HEK293T (cell line): ENCODE data around the gene MOSPD2.

ENCODE experiments used
- ARNT ChIP-seq: fragments of 450-650 bp; IDR thresholded peaks from 2 replicates; pipeline ENCODE4 v1.6.1; 2017; ENCODE audit warnings: mild to moderate bottlenecking
- BHLHE40 ChIP-seq: fragments of 450-650 bp; IDR thresholded peaks from 2 replicates; pipeline ENCODE4 v1.6.1; 2016; ENCODE audit warnings: mild to moderate bottlenecking, moderate library complexity, borderline replicate concordance
- ELF4 ChIP-seq: fragments of 450-650 bp; IDR thresholded peaks from 2 replicates; pipeline ENCODE4 v1.6.1; 2017; ENCODE audit warnings: antibody characterized with exemption
- FOXK2 ChIP-seq: fragments of 450-650 bp; IDR thresholded peaks from 2 replicates; pipeline ENCODE4 v1.6.1; 2016; ENCODE audit warnings: mild to moderate bottlenecking
- FOXM1 ChIP-seq: fragments of 450-650 bp; IDR thresholded peaks from 2 replicates; pipeline ENCODE4 v1.6.1; 2017; ENCODE audit warnings: mild to moderate bottlenecking, borderline replicate concordance
- HDGF ChIP-seq: fragments of 450-650 bp; IDR thresholded peaks from 2 replicates; pipeline ENCODE4 v1.6.1; 2017; ENCODE audit warnings: antibody characterized with exemption, borderline replicate concordance
- L3MBTL2 ChIP-seq: fragments of 450-650 bp; conservative IDR thresholded peaks from 2 replicates; pipeline ENCODE4 v1.6.1; 2016; ENCODE audit warnings: mild to moderate bottlenecking
- LEF1 ChIP-seq: fragments of 450-650 bp; IDR thresholded peaks from 2 replicates; pipeline ENCODE4 v1.6.1; 2017; ENCODE audit warnings: mild to moderate bottlenecking, borderline replicate concordance
- NFRKB ChIP-seq: fragments of 450-650 bp; IDR thresholded peaks from 2 replicates; pipeline ENCODE4 v1.6.1; 2016; ENCODE audit warnings: mild to moderate bottlenecking, moderate library complexity
- SP1 ChIP-seq: fragments of 450-650 bp; IDR thresholded peaks from 2 replicates; pipeline ENCODE4 v1.6.1; 2017
- SUZ12 ChIP-seq: fragments of 450-650 bp; IDR thresholded peaks from 2 replicates; pipeline ENCODE4 v1.6.1; 2016; ENCODE audit warnings: mild to moderate bottlenecking
- ZNF384 ChIP-seq: fragments of 450-650 bp; IDR thresholded peaks from 2 replicates; pipeline ENCODE4 v1.6.1; 2016

GRCh38 chrX:14946606-14947155, 73.5 kb downstream of the MOSPD2 start:
- no peak for TF ChIP-seq LEF1
- TF ChIP-seq HDGF = no peak
- TF ChIP-seq BHLHE40 = no peak
- no peak for TF ChIP-seq FOXM1
- no peak for TF ChIP-seq L3MBTL2
- no peak for TF ChIP-seq ARNT
- no peak for TF ChIP-seq SP1
- no peak for TF ChIP-seq SUZ12
- TF ChIP-seq FOXK2 = no peak
- TF ChIP-seq NFRKB = no peak
- no peak for TF ChIP-seq ELF4
- no peak for TF ChIP-seq ZNF384
